ENCODE results near the gene ARL3. TPM values are rescaled to one million over a fixed set of nuclear protein-coding genes. Genes with fewer than 3 reads are reported as not detected.
"Not testable (repeated sequence)": the region's sequence is repeated elsewhere in the genome, so short reads cannot be mapped to it uniquely, and the experiment has no call there.

The ARL3 gene
- total and polyA plus RNA-seq, 2 donors (not counting 1 experiment from before 2014, with no cell fraction given), result 10.6 to 22.9 TPM

- no peak overlapping the region for H2AFZ ChIP-seq (ENCODE audit: low read length)
- no peak overlapping the region for H3K9ac ChIP-seq (ENCODE audit: insufficient read depth, low read length)
- H3K27ac ChIP-seq (ENCODE audit: insufficient read depth, low read length), result no peak overlapping the region
- peaks cover 10% of the 10 kb centered on the region for H3K79me2 ChIP-seq (ENCODE audit: control insufficient read depth, insufficient read depth, low read length)
- H3K4me2 ChIP-seq (ENCODE audit: extremely low read depth, insufficient read depth, low read length), result no peak overlapping the region
- H3K9me3 ChIP-seq (ENCODE audit: control insufficient read depth, insufficient read depth, low read depth, low read length), result no peaks in the 10 kb centered on the region
- peaks cover 2% of the 10 kb centered on the region for H3K4me1 ChIP-seq (ENCODE audit: control insufficient read depth, extremely low read depth, insufficient read depth, low read length)
- no peak for DNase-seq (ENCODE audit: low read depth in 2 of 2)
- no peak for TF ChIP-seq EZH2 (IDR thresholded peaks at IDR 0.05; ENCODE audit: low read length, missing control alignments)
- TF ChIP-seq CTCF (conservative IDR thresholded peaks at IDR 0.05 in 1 of 2, IDR thresholded peaks at IDR 0.05 in 1 of 2; ENCODE audit: low read depth in 1 of 2, low read length in 2 of 2), result no peak
- H3K27me3 ChIP-seq (ENCODE audit: control insufficient read depth, insufficient read depth, low read length), result no peaks in the 10 kb centered on the region
- H4K20me1 ChIP-seq (ENCODE audit: control insufficient read depth, extremely low read depth, insufficient read depth, low read length), result no peaks in the 10 kb centered on the region
- H3K36me3 ChIP-seq (ENCODE audit: control insufficient read depth, insufficient read depth, low read length), result no peaks in the 10 kb centered on the region
- no peak overlapping the region for H3K4me3 ChIP-seq (replicated peaks in 1 of 4; ENCODE audit: control extremely low read depth in 1 of 4, insufficient read depth in 1 of 4, low read depth in 3 of 4, low read length in 4 of 4)
These were observed 47.8 kb upstream of the ARL3 start for GRCh38 chr10:102761981-102762380.

GRCh38 chr10:102759497-102760210 is 45.5 kb upstream of the ARL3 start:
- no peak overlapping the region for H2AFZ ChIP-seq (ENCODE audit: low read length)
- no peaks in the 10 kb centered on the region for H4K20me1 ChIP-seq (ENCODE audit: control insufficient read depth, extremely low read depth, insufficient read depth, low read length)
- peaks cover 18% of the 10 kb centered on the region for H3K79me2 ChIP-seq (ENCODE audit: control insufficient read depth, insufficient read depth, low read length)

GRCh38 chr10:102758933-102759262 is 44.7 kb upstream of the ARL3 start:
- not testable (repeated sequence) for H3K9ac ChIP-seq (ENCODE audit: insufficient read depth, low read length); H2AFZ ChIP-seq (ENCODE audit: low read length); H4K20me1 ChIP-seq (ENCODE audit: control insufficient read depth, extremely low read depth, insufficient read depth, low read length); DNase-seq (ENCODE audit: low read depth in 2 of 2); H3K4me3 ChIP-seq (replicated peaks in 1 of 4; ENCODE audit: control extremely low read depth in 1 of 4, insufficient read depth in 1 of 4, low read depth in 3 of 4, low read length in 4 of 4); H3K9me3 ChIP-seq (ENCODE audit: control insufficient read depth, insufficient read depth, low read depth, low read length); H3K4me2 ChIP-seq (ENCODE audit: extremely low read depth, insufficient read depth, low read length); H3K4me1 ChIP-seq (ENCODE audit: control insufficient read depth, extremely low read depth, insufficient read depth, low read length); H3K27me3 ChIP-seq (ENCODE audit: control insufficient read depth, insufficient read depth, low read length); H3K36me3 ChIP-seq (ENCODE audit: control insufficient read depth, insufficient read depth, low read length); H3K27ac ChIP-seq (ENCODE audit: insufficient read depth, low read length)
- peaks cover 22% of the 10 kb centered on the region for H3K79me2 ChIP-seq (ENCODE audit: control insufficient read depth, insufficient read depth, low read length)

More at GRCh38 chr10:102759497-102760210, 45.5 kb upstream of the ARL3 start:
- H3K4me1 ChIP-seq (ENCODE audit: control insufficient read depth, extremely low read depth, insufficient read depth, low read length), result peaks cover 2% of the 10 kb centered on the region
- no peak overlapping the region for H3K27ac ChIP-seq (ENCODE audit: insufficient read depth, low read length)
- H3K9ac ChIP-seq (ENCODE audit: insufficient read depth, low read length), result no peak overlapping the region
- no peak overlapping the region for H3K4me3 ChIP-seq (replicated peaks in 1 of 4; ENCODE audit: control extremely low read depth in 1 of 4, insufficient read depth in 1 of 4, low read depth in 3 of 4, low read length in 4 of 4)
- H3K36me3 ChIP-seq (ENCODE audit: control insufficient read depth, insufficient read depth, low read length), result no peaks in the 10 kb centered on the region
- no peak for TF ChIP-seq CTCF (conservative IDR thresholded peaks at IDR 0.05 in 1 of 2, IDR thresholded peaks at IDR 0.05 in 1 of 2; ENCODE audit: low read depth in 1 of 2, low read length in 2 of 2)
- no peak for TF ChIP-seq EZH2 (IDR thresholded peaks at IDR 0.05; ENCODE audit: low read length, missing control alignments)
- H3K9me3 ChIP-seq (ENCODE audit: control insufficient read depth, insufficient read depth, low read depth, low read length), result no peaks in the 10 kb centered on the region
- H3K4me2 ChIP-seq (ENCODE audit: extremely low read depth, insufficient read depth, low read length), result no peak overlapping the region
- no peaks in the 10 kb centered on the region for H3K27me3 ChIP-seq (ENCODE audit: control insufficient read depth, insufficient read depth, low read length)
- no peak for DNase-seq (ENCODE audit: low read depth in 2 of 2)
